Immature natural killer cell (primary cell): Measurements from ENCODE around the gene TSPAN2. TPM values are rescaled to one million over a fixed set of nuclear protein-coding genes. Genes with fewer than 3 reads are reported as not detected.

Experiments
- DNase-seq, 3 donors: peaks; one replicate each; pipeline ENCODE4 v3.0.0; 2022; ENCODE audit warnings: mixed read lengths in 1 of 3
- H3K27ac Mint-ChIP-seq, 6 donors: one replicate each; pipeline ENCODE4 v1.8.0; 2020; ENCODE audit warnings: mixed read lengths in 6 of 6, mild to moderate bottlenecking in 5 of 6, inconsistent platforms in 4 of 6, moderate library complexity in 3 of 6
- H3K27me3 Mint-ChIP-seq, 3 donors: one replicate each; pipeline ENCODE4 v1.8.0; 2020 to 2021; ENCODE audit warnings: low read depth in 3 of 3, mild to moderate bottlenecking in 3 of 3, mixed read lengths in 3 of 3, moderate library complexity in 3 of 3, inconsistent platforms in 1 of 3
- H3K36me3 Mint-ChIP-seq, 3 donors: one replicate each; pipeline ENCODE4 v1.8.0; 2020; ENCODE audit warnings: mixed read lengths in 3 of 3, inconsistent platforms in 2 of 3, mild to moderate bottlenecking in 2 of 3
- H3K4me1 Mint-ChIP-seq, 2 donors: one replicate each; pipeline ENCODE4 v1.8.0; 2020; ENCODE audit warnings: inconsistent platforms in 2 of 2, mild to moderate bottlenecking in 2 of 2, mixed read lengths in 2 of 2, moderate library complexity in 1 of 2
- H3K4me3 Mint-ChIP-seq, 5 donors: one replicate each; pipeline ENCODE4 v1.8.0; 2020; ENCODE audit warnings: mild to moderate bottlenecking in 5 of 5, mixed read lengths in 5 of 5, inconsistent platforms in 3 of 5, moderate library complexity in 3 of 5
- H3K9me3 Mint-ChIP-seq, 6 donors: one replicate each; pipeline ENCODE4 v1.8.0; 2020; ENCODE audit warnings: mild to moderate bottlenecking in 6 of 6, mixed read lengths in 6 of 6, inconsistent platforms in 4 of 6, moderate library complexity in 3 of 6
- polyA plus RNA-seq, 3 donors: library from polyadenylated mRNA; unstranded; fragments of 300-500 nt; fragmentation: Illumina TruSeq; gene quantifications; one replicate each; pipeline ENCODE4 v1.2.3, GENCODE V29; 2021

The TSPAN2 gene
- polyA plus RNA-seq, 3 donors from 2014 or later = 50.1 to 80.1 (median 76.2) TPM

DNA sequence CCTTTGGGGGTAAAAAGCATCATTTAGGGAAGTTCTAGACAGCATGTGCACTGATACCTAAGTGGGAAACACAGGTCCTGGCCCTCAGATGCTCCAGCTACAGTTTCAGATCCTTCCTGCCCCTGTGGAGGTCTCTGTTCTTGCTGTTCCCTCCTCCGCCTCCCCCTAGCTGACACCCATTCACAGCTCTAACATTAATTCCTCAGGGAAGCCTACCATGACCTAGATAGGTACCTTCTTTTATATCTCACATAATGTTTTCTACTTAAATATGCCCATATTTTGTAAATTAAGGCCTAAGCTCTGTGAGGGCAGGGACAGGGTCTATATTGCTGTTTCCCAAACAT lies 11.3 kb downstream of the TSPAN2 start:
- Mint-ChIP-seq H3K27me3 (peaks cover 0 to 3% (median 2%) of the 10 kb centered on the region in 3 donors), H3K36me3 (peaks cover 16 to 23% (median 18%) of the 10 kb centered on the region in 3 donors), H3K9me3 (no peaks in the 10 kb centered on the region), H3K4me3 (no peak overlapping the region), H3K4me1 (peaks cover 29 to 45% of the 10 kb centered on the region in 2 donors), H3K27ac (no peak overlapping the region)
- DNase-seq = no peak

DNA sequence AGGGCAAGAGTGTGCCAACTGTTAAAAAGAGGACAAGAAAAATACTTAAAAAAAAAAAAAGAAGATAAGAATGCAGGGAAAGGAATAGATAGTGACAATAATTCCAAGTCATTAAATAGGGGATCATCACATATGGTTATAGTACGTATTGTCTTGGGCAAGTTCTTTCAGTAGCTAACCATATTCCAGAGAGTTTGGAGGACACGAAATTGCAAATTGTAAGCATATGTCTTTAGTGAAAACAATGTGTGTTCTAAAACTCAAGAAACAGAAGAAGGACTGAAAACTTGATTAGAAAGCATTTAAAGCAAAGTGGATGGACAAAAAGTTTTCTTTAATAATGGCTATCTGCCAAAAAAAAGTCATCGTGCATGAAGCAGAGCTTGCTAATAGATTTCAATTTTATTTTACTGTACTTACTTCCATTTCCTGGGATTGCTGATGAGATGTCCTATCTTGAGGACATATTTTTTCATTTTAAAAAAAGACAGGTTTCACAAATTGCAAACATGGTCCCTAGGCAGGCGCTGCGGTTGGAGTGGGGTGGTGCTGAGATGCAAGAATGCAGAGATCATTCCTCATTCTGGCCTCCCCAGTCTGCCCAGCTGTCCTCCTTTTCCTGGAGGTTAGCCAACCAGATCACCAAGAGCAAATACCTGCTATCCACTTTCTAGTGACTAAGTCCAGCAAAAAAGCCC lies 11.9 kb downstream of the TSPAN2 start:
- Mint-ChIP-seq H3K36me3 (peaks cover 16 to 23% (median 16%) of the 10 kb centered on the region in 3 donors), H3K4me3 (no peak overlapping the region), H3K27me3 (peaks cover 0 to 3% (median 2%) of the 10 kb centered on the region in 3 donors), H3K9me3 (no peaks in the 10 kb centered on the region), H3K4me1 (peaks cover 34 to 45% of the 10 kb centered on the region in 2 donors), H3K27ac (peak overlapping the region in 1 of 6 donors; percentile 15)
- DNase-seq = no peak

DNA sequence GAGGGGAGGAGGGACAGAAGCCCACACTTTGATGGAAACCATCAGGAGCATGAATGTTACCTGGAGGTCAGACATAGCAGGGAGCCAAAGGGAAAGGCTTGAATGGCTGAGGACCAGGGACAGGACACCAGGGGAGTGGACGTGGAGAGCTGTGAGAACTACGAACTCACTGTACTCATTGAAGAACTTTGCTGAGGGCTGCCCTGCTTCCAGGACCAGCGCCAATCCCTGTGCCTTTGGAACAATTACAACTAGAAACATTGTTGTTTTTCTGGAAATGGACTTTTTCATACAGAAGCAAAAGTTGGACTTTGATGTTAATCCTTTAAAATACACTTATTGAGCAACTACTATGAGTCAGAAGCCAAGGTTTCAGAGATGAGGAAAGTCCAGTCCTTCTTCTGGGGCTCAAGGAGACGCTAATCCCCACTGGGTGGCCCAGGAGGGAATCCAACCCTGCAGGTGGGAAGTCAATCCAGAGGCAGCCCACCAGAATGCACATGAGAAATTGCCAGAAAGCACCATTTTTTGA lies 12.9 kb downstream of the TSPAN2 start:
- Mint-ChIP-seq H3K36me3 (peaks cover 14 to 30% (median 24%) of the 10 kb centered on the region in 3 donors), H3K27ac (peak overlapping the region in 1 of 6 donors; percentile 27), H3K9me3 (no peaks in the 10 kb centered on the region), H3K4me1 (peaks cover 35 to 48% of the 10 kb centered on the region in 2 donors), H3K4me3 (no peak overlapping the region), H3K27me3 (peaks cover 0 to 2% (median 0%) of the 10 kb centered on the region in 3 donors)
- no peak for DNase-seq

DNA sequence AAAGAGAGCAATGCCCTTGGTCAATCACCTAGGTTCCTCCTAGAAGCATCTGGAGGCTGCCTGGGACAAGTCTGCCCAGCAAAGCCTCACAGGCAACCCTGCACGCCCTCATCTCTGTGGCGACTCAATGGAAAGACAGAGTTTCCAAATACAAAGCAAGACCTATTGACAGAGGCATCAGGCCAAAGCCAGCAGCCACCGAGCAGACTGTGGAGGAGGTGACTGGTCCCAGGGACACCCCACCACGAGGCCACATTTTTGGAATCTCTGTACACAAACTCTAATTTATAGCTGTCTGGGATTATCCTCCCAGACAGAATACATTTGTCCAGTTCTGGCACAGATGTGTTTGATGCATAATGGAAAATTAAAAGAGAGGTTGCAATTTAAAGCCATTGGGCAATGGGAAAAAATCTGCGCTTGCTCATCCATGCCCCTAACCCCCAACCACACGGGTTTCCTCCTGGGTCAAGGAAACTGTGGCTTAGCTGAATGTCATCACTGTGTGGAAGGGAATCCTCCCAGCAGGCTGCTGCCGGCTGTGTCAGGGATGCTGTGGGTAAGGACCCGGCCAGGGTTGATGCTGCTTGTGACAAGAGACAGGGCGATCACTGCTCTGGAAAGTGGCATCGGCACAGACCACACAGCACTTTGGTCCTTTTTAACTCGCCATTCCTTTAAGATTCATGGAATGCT lies 14.3 kb downstream of the TSPAN2 start:
- Mint-ChIP-seq H3K36me3 (peaks cover 12 to 28% (median 26%) of the 10 kb centered on the region in 3 donors), H3K4me1 (peaks cover 35 to 46% of the 10 kb centered on the region in 2 donors), H3K27me3 (peaks cover 0 to 2% (median 2%) of the 10 kb centered on the region in 3 donors), H3K9me3 (no peaks in the 10 kb centered on the region), H3K4me3 (no peak overlapping the region), H3K27ac (no peak overlapping the region)
- DNase-seq = no peak

DNA sequence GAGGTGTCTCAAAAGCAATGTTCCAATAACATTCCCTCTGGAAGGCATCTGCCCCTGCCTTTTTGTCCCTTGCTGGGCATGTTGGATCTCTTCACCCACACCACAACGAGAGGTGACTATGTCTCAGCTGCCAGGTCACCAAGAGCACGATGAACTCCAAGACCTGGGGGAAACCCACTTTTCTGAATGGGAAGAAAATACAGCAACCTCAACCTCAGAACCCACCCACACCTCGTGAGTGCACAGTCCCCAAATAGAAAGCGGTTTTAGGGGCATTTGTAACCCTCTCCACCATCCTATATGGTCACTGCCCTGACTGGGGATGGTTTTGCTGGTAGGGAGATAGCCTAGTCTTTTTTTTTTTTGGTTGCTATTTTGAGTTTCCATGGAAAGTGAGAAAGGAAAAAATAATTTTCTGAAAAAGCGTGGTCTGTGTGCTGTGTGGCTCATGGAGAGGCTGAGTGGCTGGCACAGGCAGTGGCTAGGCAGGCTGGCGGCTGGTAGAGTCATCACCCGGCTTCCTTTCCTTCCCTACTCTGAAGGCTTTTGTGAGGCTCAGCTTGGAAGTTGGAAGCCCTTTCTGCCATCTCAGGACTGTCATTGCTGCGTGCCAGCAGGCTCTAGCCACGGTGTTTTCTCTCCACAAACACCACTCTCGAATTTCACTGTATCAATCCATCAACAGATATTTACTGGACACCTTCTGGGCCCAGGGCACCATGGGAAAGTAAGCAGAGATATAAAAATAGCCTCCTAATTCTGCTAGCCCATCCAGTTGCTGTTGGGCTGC lies 15.8 kb downstream of the TSPAN2 start:
- DNase-seq = peak; percentile 24 to 37 (median 28)
- H3K4me1 Mint-ChIP-seq = peaks cover 31 to 46% of the 10 kb centered on the region in 2 donors
- H3K4me3 Mint-ChIP-seq = peak overlapping the region in 2 of 5 donors; percentile 35 to 38
- H3K27ac Mint-ChIP-seq = peak overlapping the region in 4 of 6 donors; percentile 37 to 55 (median 48)
- peaks cover 10 to 30% (median 24%) of the 10 kb centered on the region in 3 donors for H3K36me3 Mint-ChIP-seq
- H3K27me3 Mint-ChIP-seq = peaks cover 0 to 2% (median 2%) of the 10 kb centered on the region in 3 donors
- H3K9me3 Mint-ChIP-seq = no peaks in the 10 kb centered on the region

DNA sequence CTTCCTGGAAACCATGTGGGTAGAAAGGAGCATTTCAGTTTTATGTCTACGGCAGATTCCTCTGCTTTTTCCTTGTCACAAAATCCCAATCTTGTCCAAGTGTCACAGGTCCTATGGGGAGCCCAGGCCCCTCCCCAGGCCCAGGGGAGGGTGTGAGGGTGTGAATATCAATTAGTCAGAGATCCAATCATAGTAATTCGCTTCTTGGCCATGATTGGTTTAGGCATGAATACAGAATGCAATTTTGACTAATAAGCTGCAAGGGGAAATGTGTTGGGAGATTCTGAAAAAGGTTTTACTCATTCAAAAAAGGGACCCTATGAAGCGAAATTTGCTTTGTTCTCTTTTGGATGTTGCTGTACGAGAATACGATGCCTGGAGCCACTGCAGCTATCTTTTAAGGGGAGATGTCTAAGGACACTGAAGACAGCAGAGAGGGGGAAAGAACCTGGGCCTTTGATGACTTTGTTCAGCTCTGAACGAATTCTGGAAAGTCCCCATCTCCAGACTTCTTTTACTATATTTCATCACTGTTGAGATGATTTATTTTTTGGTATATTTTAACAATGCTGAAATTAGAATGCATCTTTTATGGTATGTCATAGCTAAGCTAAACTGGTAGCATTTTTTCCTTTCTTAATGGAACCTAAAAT lies 18.2 kb downstream of the TSPAN2 start:
- H3K27ac Mint-ChIP-seq = peak overlapping the region in 1 of 6 donors; percentile 17
- peaks cover 0 to 2% (median under 1%) of the 10 kb centered on the region in 3 donors for H3K27me3 Mint-ChIP-seq
- peaks cover 9 to 44% (median 31%) of the 10 kb centered on the region in 3 donors for H3K36me3 Mint-ChIP-seq
- no peak overlapping the region for H3K4me3 Mint-ChIP-seq
- no peak for DNase-seq
- peaks cover 30 to 48% of the 10 kb centered on the region in 2 donors for H3K4me1 Mint-ChIP-seq
- no peaks in the 10 kb centered on the region for H3K9me3 Mint-ChIP-seq

DNA sequence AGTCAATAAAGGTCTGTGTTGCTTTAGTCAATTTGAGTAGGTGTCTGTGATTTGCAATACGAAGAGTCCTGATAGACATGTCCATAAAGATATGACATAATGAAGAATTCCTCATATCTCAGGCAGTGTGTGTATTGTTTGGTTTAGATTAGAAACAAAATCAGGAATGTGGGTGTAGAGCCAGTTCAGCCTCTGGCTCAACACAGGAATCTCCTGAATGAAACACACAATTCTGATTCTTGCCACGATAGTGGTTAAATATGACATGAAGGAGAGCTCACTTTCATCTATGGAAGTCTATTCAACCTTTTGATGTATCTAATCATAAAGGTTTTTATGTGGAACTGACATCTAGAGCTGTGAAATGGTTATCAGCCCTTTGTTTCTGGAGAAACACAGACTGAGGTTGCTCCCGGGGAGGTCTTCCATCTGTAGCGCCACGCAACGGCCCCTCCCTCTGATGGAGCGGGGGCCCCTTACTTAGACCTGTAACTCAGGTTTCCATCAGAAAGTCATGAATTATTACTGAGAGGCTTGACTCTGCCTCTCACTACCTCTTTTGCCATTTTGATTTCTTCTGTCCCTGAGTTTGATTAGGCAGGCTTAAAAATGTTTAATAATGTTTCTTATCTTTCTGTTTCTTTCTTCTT lies 19.5 kb downstream of the TSPAN2 start:
- peak overlapping the region in 1 of 6 donors; percentile 3 for H3K27ac Mint-ChIP-seq
- H3K36me3 Mint-ChIP-seq = peaks cover 3 to 45% (median 30%) of the 10 kb centered on the region in 3 donors
- no peak overlapping the region for H3K4me3 Mint-ChIP-seq
- peaks cover 23 to 46% of the 10 kb centered on the region in 2 donors for H3K4me1 Mint-ChIP-seq
- peaks cover 0 to 2% (median 0%) of the 10 kb centered on the region in 3 donors for H3K27me3 Mint-ChIP-seq
- H3K9me3 Mint-ChIP-seq = no peaks in the 10 kb centered on the region
- DNase-seq = no peak

DNA sequence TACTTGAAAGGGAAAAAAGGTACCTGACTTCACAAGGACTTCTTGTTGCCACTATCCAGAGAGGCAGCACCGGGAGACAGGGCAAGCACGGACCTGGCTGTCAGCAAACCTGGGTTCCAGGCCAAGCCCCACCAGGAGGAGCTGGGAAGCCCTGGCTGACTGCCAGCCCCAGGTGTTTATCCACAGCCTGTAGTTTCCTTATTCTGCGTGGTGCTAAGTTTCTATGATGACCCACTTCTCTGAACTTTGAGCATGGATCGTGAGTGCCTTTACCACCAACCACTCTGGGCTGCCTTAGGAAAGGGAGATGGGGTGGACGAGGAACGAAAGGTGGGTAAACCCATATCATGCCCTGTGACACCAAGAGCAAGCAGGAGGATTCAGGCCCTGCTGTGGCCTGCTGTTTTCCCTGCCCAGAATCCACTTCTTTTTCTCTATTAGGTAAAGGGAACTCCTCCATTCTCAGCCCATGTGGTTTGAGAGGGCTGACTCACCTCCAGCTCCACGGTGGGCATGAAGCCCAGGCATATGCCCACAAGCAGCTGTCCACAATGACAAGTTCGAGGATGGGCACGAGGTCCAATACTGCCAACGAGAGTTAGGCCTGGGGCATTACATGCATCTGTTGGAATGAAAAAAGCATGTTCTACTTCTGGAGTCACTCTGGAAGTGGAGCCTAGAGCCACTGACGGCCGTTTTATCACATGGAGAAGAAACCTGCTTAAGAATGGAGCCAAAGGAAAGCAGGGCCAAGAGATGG lies 20.3 kb downstream of the TSPAN2 start:
- no peak for DNase-seq
- Mint-ChIP-seq H3K4me3 (no peak overlapping the region), H3K27me3 (peaks cover 0 to 4% (median 0%) of the 10 kb centered on the region in 3 donors), H3K4me1 (peaks cover 23 to 46% of the 10 kb centered on the region in 2 donors), H3K27ac (peak overlapping the region in 1 of 6 donors; percentile 19), H3K36me3 (peaks cover 3 to 45% (median 35%) of the 10 kb centered on the region in 3 donors), H3K9me3 (no peaks in the 10 kb centered on the region)

DNA sequence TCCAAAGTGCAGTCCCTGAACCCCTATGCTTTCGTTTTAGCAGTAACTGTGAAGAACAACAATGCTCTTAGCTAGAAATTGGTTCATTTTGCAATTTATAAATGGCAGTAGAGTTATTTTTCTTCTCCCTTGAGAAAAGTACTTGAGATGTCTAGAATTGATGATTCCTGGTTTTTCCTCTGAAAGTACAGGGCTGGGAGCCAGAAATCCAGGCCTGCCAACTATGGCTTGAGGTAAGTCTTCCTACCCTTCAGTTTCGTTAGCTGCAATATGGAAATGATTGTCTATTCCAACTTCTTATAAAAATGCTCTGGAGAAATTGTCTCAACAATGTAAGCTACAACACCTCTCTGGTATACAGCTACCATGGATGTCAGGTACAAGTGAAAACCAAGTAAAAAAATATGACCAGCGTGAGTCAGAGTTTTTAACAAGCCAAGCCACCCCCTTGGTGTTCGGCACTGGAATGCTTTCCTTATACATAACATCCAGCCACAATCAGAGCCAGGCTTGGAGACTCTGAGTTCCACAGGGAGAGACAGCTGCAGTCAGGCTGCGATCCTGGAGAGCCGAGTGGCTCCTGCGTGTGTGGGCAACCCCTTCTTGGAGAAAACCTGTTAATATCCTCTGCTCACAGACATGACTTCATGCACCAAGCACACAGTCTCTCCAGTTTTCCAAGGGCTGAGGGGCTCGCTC lies 22.0 kb downstream of the TSPAN2 start:
- H3K36me3 Mint-ChIP-seq = peaks cover 3 to 45% (median 42%) of the 10 kb centered on the region in 3 donors
- H3K4me1 Mint-ChIP-seq = peaks cover 25 to 46% of the 10 kb centered on the region in 2 donors

DNA sequence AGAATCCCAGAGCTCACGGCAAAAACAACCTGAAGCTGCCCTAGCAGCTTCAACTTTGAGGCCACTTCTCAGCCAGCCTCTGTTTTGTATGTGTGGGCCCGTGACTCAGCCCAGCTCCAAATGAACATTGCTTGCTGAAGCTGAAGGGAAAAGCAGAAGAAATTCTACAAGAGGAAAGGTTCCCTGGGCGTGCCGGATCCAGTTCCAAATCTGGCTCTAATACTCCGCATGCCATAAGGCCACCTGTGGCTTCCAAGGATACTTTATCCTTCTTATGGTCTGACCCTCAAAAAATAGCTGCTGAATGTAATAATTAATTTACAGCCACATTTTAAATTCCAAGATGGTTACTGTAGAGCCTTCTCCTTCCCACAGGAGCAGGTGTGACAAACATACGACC lies 24.3 kb downstream of the TSPAN2 start:
- DNase-seq = no peak
- Mint-ChIP-seq H3K4me3 (no peak overlapping the region), H3K27me3 (peaks cover 6 to 11% (median 7%) of the 10 kb centered on the region in 3 donors), H3K4me1 (peaks cover 44 to 60% of the 10 kb centered on the region in 2 donors), H3K27ac (peak overlapping the region in 4 of 6 donors; percentile 9 to 46 (median 32)), H3K9me3 (no peaks in the 10 kb centered on the region), H3K36me3 (peaks cover 2 to 32% (median 23%) of the 10 kb centered on the region in 3 donors)

More for the DNA sequence above, 22.0 kb downstream of the TSPAN2 start:
- no peak for DNase-seq
- Mint-ChIP-seq H3K9me3 (no peaks in the 10 kb centered on the region), H3K27ac (peak overlapping the region in 1 of 6 donors; percentile 30), H3K27me3 (peaks cover 6 to 12% (median 7%) of the 10 kb centered on the region in 3 donors), H3K4me3 (no peak overlapping the region)

DNA sequence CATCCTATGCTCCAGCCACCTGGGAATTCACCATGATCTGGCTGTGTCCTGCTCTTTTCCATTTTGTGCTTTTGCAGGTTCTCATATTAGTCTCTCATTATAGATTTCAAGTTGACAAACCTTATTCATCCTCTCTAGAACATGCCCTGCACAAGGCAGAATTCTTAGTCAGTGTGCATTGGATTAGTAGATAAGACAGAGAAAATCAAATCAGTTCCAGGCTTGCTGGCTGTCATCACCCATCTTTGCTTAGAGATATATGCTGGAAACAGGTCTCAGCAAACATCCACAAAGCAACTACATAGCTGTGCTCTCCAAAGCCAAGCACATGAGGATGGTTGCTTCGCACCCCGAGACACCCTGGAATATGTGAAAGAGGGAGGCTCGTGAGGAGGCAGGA lies 24.8 kb downstream of the TSPAN2 start:
- H3K27ac Mint-ChIP-seq = peak overlapping the region; percentile 97 to 99 (median 98)
- H3K36me3 Mint-ChIP-seq = peaks cover 0 to 28% (median 23%) of the 10 kb centered on the region in 3 donors
- peaks cover 6 to 11% (median 7%) of the 10 kb centered on the region in 3 donors for H3K27me3 Mint-ChIP-seq
- DNase-seq = no peak
- H3K4me1 Mint-ChIP-seq = peaks cover 44 to 60% of the 10 kb centered on the region in 2 donors
- peak overlapping the region in 2 of 5 donors; percentile 7 to 46 for H3K4me3 Mint-ChIP-seq
- no peaks in the 10 kb centered on the region for H3K9me3 Mint-ChIP-seq
